ES-I3 (cell line): ENCODE measurements around the gene AIM2.
"Not testable (repeated sequence)": the region's sequence is repeated elsewhere in the genome, so short reads cannot be mapped to it uniquely, and the experiment has no call there.

ENCODE experiments used
- H3K36me3 ChIP-seq: 2 replicates; pipeline ENCODE4 v1.6.1; 2013; ENCODE audit warnings: mild to moderate bottlenecking, low read length, control low read depth, moderate library complexity; ENCODE audit not compliant: insufficient read depth
- H3K4me1 ChIP-seq: 2 replicates; pipeline ENCODE4 v1.6.1; 2013; ENCODE audit warnings: mild to moderate bottlenecking, control low read depth, low read length; ENCODE audit not compliant: insufficient read depth
- H3K9ac ChIP-seq: 2 replicates; pipeline ENCODE4 v1.6.1; 2013; ENCODE audit warnings: low read depth, mild to moderate bottlenecking, low read length, moderate library complexity
- H3K9me3 ChIP-seq: 2 replicates; pipeline ENCODE4 v1.6.1; 2013; ENCODE audit warnings: mild to moderate bottlenecking, low read length, moderate library complexity; ENCODE audit not compliant: control insufficient read depth, insufficient read depth

The AIM2 gene

GRCh38 chr1:159076438-159077119 lies at the start of gene AIM2:
AIM2 (minus strand) TSS chr1:159076766; CDS start chr1:159073499, 3,267 bp downstream.
- H3K36me3 ChIP-seq: no peaks in the 10 kb centered on the region
- H3K9ac ChIP-seq: no peak within 1 kb of the TSS
- no peaks in the 10 kb centered on the region for H3K4me1 ChIP-seq
- H3K9me3 ChIP-seq: no peaks in the 10 kb centered on the region

- Histone ChIP-seq H3K9me3 (no peaks in the 10 kb centered on the region), H3K9ac (no peak overlapping the region), H3K36me3 (no peaks in the 10 kb centered on the region), H3K4me1 (no peaks in the 10 kb centered on the region)
Measured at GRCh38 chr1:159123587-159123986, 47.0 kb upstream of the AIM2 start.

GRCh38 chr1:159122005-159122621 lies 45.5 kb upstream of the AIM2 start:
- H3K4me1 ChIP-seq: no peaks in the 10 kb centered on the region
- no peak overlapping the region for H3K9ac ChIP-seq
- no peaks in the 10 kb centered on the region for H3K9me3 ChIP-seq
- H3K36me3 ChIP-seq: no peaks in the 10 kb centered on the region

GRCh38 chr1:159121526-159121925 lies 45.0 kb upstream of the AIM2 start:
- Histone ChIP-seq H3K36me3 (no peaks in the 10 kb centered on the region), H3K4me1 (no peaks in the 10 kb centered on the region), H3K9me3 (no peaks in the 10 kb centered on the region), H3K9ac (no peak overlapping the region)

- H3K36me3 ChIP-seq: no peaks in the 10 kb centered on the region
- H3K4me1 ChIP-seq: no peaks in the 10 kb centered on the region
- H3K9ac ChIP-seq: no peak overlapping the region
- H3K9me3 ChIP-seq: no peaks in the 10 kb centered on the region
Measured at GRCh38 chr1:159120317-159120716, 43.8 kb upstream of the AIM2 start.

- Histone ChIP-seq H3K36me3 (no peaks in the 10 kb centered on the region), H3K9ac (no peak overlapping the region), H3K4me1 (no peaks in the 10 kb centered on the region), H3K9me3 (no peaks in the 10 kb centered on the region)
Measured at GRCh38 chr1:159113596-159114433, 37.2 kb upstream of the AIM2 start.

GRCh38 chr1:159103021-159103420 lies 26.5 kb upstream of the AIM2 start:
- not testable (repeated sequence) for H3K36me3 ChIP-seq, H3K9me3 ChIP-seq, H3K4me1 ChIP-seq, H3K9ac ChIP-seq

- H3K36me3 ChIP-seq: no peaks in the 10 kb centered on the region
- no peaks in the 10 kb centered on the region for H3K9me3 ChIP-seq
- H3K4me1 ChIP-seq: no peaks in the 10 kb centered on the region
- H3K9ac ChIP-seq: no peak overlapping the region
Measured at GRCh38 chr1:159100589-159100988, 24.0 kb upstream of the AIM2 start.

GRCh38 chr1:159098596-159098995 lies 22.0 kb upstream of the AIM2 start:
- no peaks in the 10 kb centered on the region for H3K4me1 ChIP-seq
- no peak overlapping the region for H3K9ac ChIP-seq
- no peaks in the 10 kb centered on the region for H3K36me3 ChIP-seq
- no peaks in the 10 kb centered on the region for H3K9me3 ChIP-seq

- H3K9me3 ChIP-seq: no peaks in the 10 kb centered on the region
- H3K4me1 ChIP-seq: no peaks in the 10 kb centered on the region
- H3K36me3 ChIP-seq: no peaks in the 10 kb centered on the region
- no peak overlapping the region for H3K9ac ChIP-seq
Measured at GRCh38 chr1:159092036-159092760, 15.6 kb upstream of the AIM2 start.

GRCh38 chr1:159091607-159092031 lies 15.1 kb upstream of the AIM2 start:
- Histone ChIP-seq H3K9ac (no peak overlapping the region), H3K4me1 (no peaks in the 10 kb centered on the region), H3K9me3 (no peaks in the 10 kb centered on the region), H3K36me3 (no peaks in the 10 kb centered on the region)

- H3K4me1 ChIP-seq: no peaks in the 10 kb centered on the region
- no peaks in the 10 kb centered on the region for H3K36me3 ChIP-seq
- H3K9me3 ChIP-seq: no peaks in the 10 kb centered on the region
- no peak overlapping the region for H3K9ac ChIP-seq
Measured at GRCh38 chr1:159091180-159091560, 14.6 kb upstream of the AIM2 start.

GRCh38 chr1:159090286-159091179 lies 14.0 kb upstream of the AIM2 start:
- no peaks in the 10 kb centered on the region for H3K9me3 ChIP-seq
- H3K4me1 ChIP-seq: no peaks in the 10 kb centered on the region
- H3K36me3 ChIP-seq: no peaks in the 10 kb centered on the region
- H3K9ac ChIP-seq: no peak overlapping the region
